ENCODE results near the gene ADPRHL1. TPM values are rescaled to one million over a fixed set of nuclear protein-coding genes. Genes with fewer than 3 reads are reported as not detected.

Gene ADPRHL1
- total RNA-seq, 4 donors from 2014 or later: 2.5 to 8.6 (median 5.5) TPM

GRCh38 chr13:113477724-113478123 lies 24.4 kb upstream of the ADPRHL1 start:
- no peak for DNase-seq (ENCODE audit: low spot score in 2 of 2)
- H3K9me3 ChIP-seq: no peaks in the 10 kb centered on the region
- H3K36me3 ChIP-seq: peaks cover 34% of the 10 kb centered on the region
- H3K27ac ChIP-seq: no peak overlapping the region
- TF ChIP-seq POLR2A (IDR thresholded peaks at IDR 0.05) (no peak), EP300 (IDR thresholded peaks at IDR 0.05) (no peak)
- H3K4me3 ChIP-seq: no peak overlapping the region
- no peaks in the 10 kb centered on the region for H3K4me1 ChIP-seq
- whole genome bisulfite sequencing: 98% methylated on average over 3 of the region's 3 CpGs
- no peaks in the 10 kb centered on the region for H3K27me3 ChIP-seq

- Histone ChIP-seq H3K36me3 (peaks cover 43% of the 10 kb centered on the region), H3K27ac (no peak overlapping the region), H3K27me3 (no peaks in the 10 kb centered on the region), H3K4me1 (no peaks in the 10 kb centered on the region), H3K9me3 (no peaks in the 10 kb centered on the region), H3K4me3 (no peak overlapping the region)
- WGBS: 95% methylated on average over 7 of the region's 7 CpGs
- TF ChIP-seq POLR2AphosphoS5 (IDR thresholded peaks at IDR 0.05) (no peak), EP300 (IDR thresholded peaks at IDR 0.05) (no peak), CTCF (IDR thresholded peaks at IDR 0.05) (no peak), POLR2A (IDR thresholded peaks at IDR 0.05) (no peak)
- DNase-seq (ENCODE audit: low spot score in 2 of 2): no peak
Observed at GRCh38 chr13:113476811-113477210, 23.5 kb upstream of the ADPRHL1 start.

GRCh38 chr13:113475911-113476310 lies 22.6 kb upstream of the ADPRHL1 start:
- WGBS: 93% methylated on average over 12 of the region's 12 CpGs
- TF ChIP-seq EP300 (IDR thresholded peaks at IDR 0.05) (no peak), POLR2A (IDR thresholded peaks at IDR 0.05) (no peak), POLR2AphosphoS5 (IDR thresholded peaks at IDR 0.05) (no peak), CTCF (IDR thresholded peaks at IDR 0.05) (no peak)
- no peaks in the 10 kb centered on the region for H3K27me3 ChIP-seq
- H3K9me3 ChIP-seq: no peaks in the 10 kb centered on the region
- no peak overlapping the region for H3K4me3 ChIP-seq
- no peak for DNase-seq (ENCODE audit: low spot score in 2 of 2)
- H3K4me1 ChIP-seq: no peaks in the 10 kb centered on the region
- no peak overlapping the region for H3K27ac ChIP-seq
- H3K36me3 ChIP-seq: peaks cover 47% of the 10 kb centered on the region

GRCh38 chr13:113475280-113475679 lies 22.0 kb upstream of the ADPRHL1 start:
- Histone ChIP-seq H3K4me3 (no peak overlapping the region), H3K9me3 (no peaks in the 10 kb centered on the region), H3K27me3 (no peaks in the 10 kb centered on the region), H3K36me3 (peaks cover 47% of the 10 kb centered on the region), H3K4me1 (no peaks in the 10 kb centered on the region), H3K27ac (no peak overlapping the region)
- DNase-seq (ENCODE audit: low spot score in 2 of 2): no peak
- 97% methylated on average over 11 of the region's 11 CpGs for WGBS
- TF ChIP-seq POLR2A (IDR thresholded peaks at IDR 0.05): no peak
- no peak for TF ChIP-seq CTCF (IDR thresholded peaks at IDR 0.05)
- no peak for TF ChIP-seq EP300 (IDR thresholded peaks at IDR 0.05)
- no peak for TF ChIP-seq POLR2AphosphoS5 (IDR thresholded peaks at IDR 0.05)

GRCh38 chr13:113474179-113474578 lies 20.9 kb upstream of the ADPRHL1 start:
- TF ChIP-seq POLR2A (IDR thresholded peaks at IDR 0.05) (no peak), POLR2AphosphoS5 (IDR thresholded peaks at IDR 0.05) (no peak), CTCF (IDR thresholded peaks at IDR 0.05) (no peak), EP300 (IDR thresholded peaks at IDR 0.05) (no peak)
- Histone ChIP-seq H3K36me3 (peaks cover 50% of the 10 kb centered on the region), H3K27me3 (no peaks in the 10 kb centered on the region), H3K4me3 (no peak overlapping the region), H3K27ac (no peak overlapping the region), H3K9me3 (no peaks in the 10 kb centered on the region), H3K4me1 (no peaks in the 10 kb centered on the region)
- no peak for DNase-seq (ENCODE audit: low spot score in 2 of 2)
- WGBS: 71% methylated on average over 10 of the region's 10 CpGs
